Panc1 (cell line): Measurements from ENCODE around the gene SIGLEC15. TPM values are rescaled to one million over a fixed set of nuclear protein-coding genes. Genes with fewer than 3 reads are reported as not detected.

Experiments
- ATAC-seq: fragments of 200-7000 bp; cut with Tn5 transposase; 2 replicates; pipeline ENCODE4 v1.9.1; 2020; ENCODE audit warnings: mild to moderate bottlenecking, moderate library complexity
- BruUV-seq: library from RNA; stranded (reverse); fragments of 400-500 nt; replicated peaks from 2 replicates; lab custom pipeline; 2021; lab: Mats Ljungman, UMichigan
- CTCF ChIA-PET: fragments of 300-600 bp; sonication (Branson Sonifier 250); formaldehyde crosslinking; loops from one replicate; lab custom pipeline; 2022; ENCODE audit warnings: antibody characterized with exemption; lab: Charles Lee
- POLR2A ChIA-PET: fragments of 300-600 bp; sonication (Branson Sonifier 250); formaldehyde crosslinking; loops from one replicate; lab custom pipeline; 2022; ENCODE audit warnings: antibody characterized with exemption; lab: Charles Lee
- DNase-seq: peaks from one replicate; pipeline ENCODE4 v3.0.0-alpha.2; 2010; ENCODE audit warnings: low read depth, low spot score
- H3K27ac ChIP-seq: 2 replicates; pipeline ENCODE4 v1.5.1; 2011; ENCODE audit warnings: mild to moderate bottlenecking, low read length, inconsistent platforms
- H3K27me3 ChIP-seq: fragments of 200-500 bp; sonication (Bioruptor generic); 2 replicates; pipeline ENCODE4 v1.6.0; 2014; ENCODE audit warnings: low read length, inconsistent platforms; ENCODE audit not compliant: control insufficient read depth, insufficient read depth
- H3K36me3 ChIP-seq: fragments of 200-500 bp; sonication (Bioruptor generic); 2 replicates; pipeline ENCODE4 v1.5.1; 2014; ENCODE audit warnings: inconsistent platforms, mild to moderate bottlenecking, low read length, moderate library complexity; ENCODE audit not compliant: control insufficient read depth, insufficient read depth
- H3K4me1 ChIP-seq: 2 replicates; pipeline ENCODE4 v1.5.1; 2011; ENCODE audit warnings: inconsistent platforms, mild to moderate bottlenecking, low read length, moderate library complexity; ENCODE audit not compliant: control insufficient read depth, insufficient read depth
- H3K4me3 ChIP-seq, 2 experiments: 2 replicates each; pipeline ENCODE4 v1.5.1; 2011 to 2012; ENCODE audit warnings: low read depth in 2 of 2, low read length in 2 of 2, mild to moderate bottlenecking in 2 of 2, inconsistent platforms in 1 of 2, moderate library complexity in 1 of 2
- H3K9me3 ChIP-seq: fragments of 200-500 bp; sonication (Bioruptor generic); 2 replicates; pipeline ENCODE4 v1.5.1; 2014; ENCODE audit warnings: low read depth, mild to moderate bottlenecking, inconsistent platforms, low read length, moderate library complexity; ENCODE audit not compliant: control insufficient read depth, insufficient read depth
- POLR2AphosphoS5 ChIP-seq: IDR thresholded peaks from 2 replicates; pipeline ENCODE4 v1.6.1; 2012; ENCODE audit warnings: mild to moderate bottlenecking, low read depth, low read length, moderate library complexity
- SIN3A ChIP-seq: IDR thresholded peaks from 2 replicates; pipeline ENCODE4 v1.6.1; 2012; ENCODE audit warnings: low read depth, mild to moderate bottlenecking, low read length, moderate library complexity, borderline replicate concordance; ENCODE audit not compliant: insufficient read depth
- TCF7L2 ChIP-seq: IDR thresholded peaks from 2 replicates; pipeline ENCODE4 v1.6.1; 2011; ENCODE audit warnings: mild to moderate bottlenecking, low read depth, low read length, inconsistent platforms
- in situ Hi-C: cut with HindIII; loops from 2 replicates; pipeline ENCODE4 v1.10.0; 2016; ENCODE audit warnings: low sequenced_read_pairs, low pct_unique_long_range_greater_than_20kb
- intact Hi-C: fragments of 100-400 bp; cut with micrococcal nuclease; formaldehyde crosslinking; loops from one replicate; pipeline ENCODE4 v1.10.0; 2022; ENCODE audit not compliant: unreplicated experiment
- total RNA-seq: library from RNA; stranded (reverse); gene quantifications from one replicate; pipeline ENCODE4 v1.2.1, GENCODE V29; 2021; ENCODE audit not compliant: unreplicated experiment
- TF ChIP-seq, protein P1 (sequence below), 2 experiments: IDR thresholded peaks; 2 replicates each; pipeline ENCODE4 v1.6.1; 2011 to 2012; ENCODE audit warnings: low read depth in 2 of 2, control low read depth in 1 of 2, low read length in 1 of 2, mild to moderate bottlenecking in 1 of 2, moderate library complexity in 1 of 2; ENCODE audit not compliant: insufficient read depth in 1 of 2
- TF ChIP-seq, protein P2 (sequence below): fragments of 450-650 bp; IDR thresholded peaks from 2 replicates; pipeline ENCODE4 v1.5.1; 2017; ENCODE audit warnings: mild to moderate bottlenecking

The SIGLEC15 gene
- total RNA-seq, 1 experiment from 2014 or later, result 0.23 TPM

DNA sequence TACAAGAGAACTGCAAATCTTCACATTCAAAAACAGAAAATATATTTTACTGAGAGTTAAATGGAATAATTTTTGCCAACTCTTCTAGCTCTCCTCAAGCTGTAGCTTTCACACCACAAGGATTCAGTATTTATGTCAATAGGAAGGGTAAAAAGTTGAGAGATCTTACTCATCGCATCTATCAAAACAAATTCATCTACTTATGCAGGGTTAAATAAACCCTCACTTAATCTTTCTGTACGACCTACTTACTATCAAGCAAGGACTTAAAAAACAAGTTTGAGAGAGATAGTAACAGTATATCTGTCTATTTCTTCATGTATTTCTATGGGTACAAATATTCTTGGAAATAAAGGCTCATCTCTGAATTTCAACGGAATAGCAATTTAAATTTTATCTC is 35.5 kb downstream of the SIGLEC15 start:
- ATAC-seq, result no peak
- intact Hi-C loops, result no loop called here
- POLR2A ChIA-PET, result no interaction called here

DNA sequence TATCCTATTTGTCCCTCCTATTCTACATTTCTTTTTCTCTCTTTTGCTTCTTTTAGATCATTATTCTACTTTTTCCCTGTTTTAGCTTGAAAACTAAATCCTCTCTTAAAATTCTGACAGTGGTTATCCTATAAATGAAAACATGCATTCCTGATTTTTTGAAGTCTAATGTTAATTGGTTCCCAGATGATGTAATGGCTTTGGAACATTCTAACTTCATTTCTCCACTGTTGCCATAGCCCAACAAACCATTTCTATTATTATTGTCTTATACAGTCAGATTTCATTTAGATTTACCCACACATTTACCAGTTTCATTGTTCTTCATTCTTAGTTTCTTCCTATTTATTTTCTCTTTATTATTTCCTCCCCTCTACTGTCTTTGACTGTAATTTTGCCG is 36.5 kb downstream of the SIGLEC15 start:
- Histone ChIP-seq H3K4me3 (no peak overlapping the region), H3K27ac (no peak overlapping the region), H3K27me3 (no peaks in the 10 kb centered on the region), H3K4me1 (no peaks in the 10 kb centered on the region), H3K9me3 (no peaks in the 10 kb centered on the region), H3K36me3 (no peaks in the 10 kb centered on the region; the same call in none of the 2 replicates)
- in situ Hi-C loops (no loop called here), intact Hi-C loops (no loop called here)
- DNase-seq, result no peak
- CTCF ChIA-PET, result no interaction called here
- no peak for TF ChIP-seq TCF7L2
- BruUV-seq, result no TSS peak
- ATAC-seq, result no peak
- POLR2A ChIA-PET, result no interaction called here

More for the DNA sequence above, 35.5 kb downstream of the SIGLEC15 start:
- Histone ChIP-seq H3K36me3 (no peaks in the 10 kb centered on the region; the same call in none of the 2 replicates), H3K4me1 (no peaks in the 10 kb centered on the region), H3K27me3 (no peaks in the 10 kb centered on the region), H3K4me3 (no peak overlapping the region), H3K27ac (no peak overlapping the region), H3K9me3 (no peaks in the 10 kb centered on the region)
- DNase-seq, result no peak
- CTCF ChIA-PET, result no interaction called here
- BruUV-seq, result no TSS peak
- TF ChIP-seq, protein P1, sequence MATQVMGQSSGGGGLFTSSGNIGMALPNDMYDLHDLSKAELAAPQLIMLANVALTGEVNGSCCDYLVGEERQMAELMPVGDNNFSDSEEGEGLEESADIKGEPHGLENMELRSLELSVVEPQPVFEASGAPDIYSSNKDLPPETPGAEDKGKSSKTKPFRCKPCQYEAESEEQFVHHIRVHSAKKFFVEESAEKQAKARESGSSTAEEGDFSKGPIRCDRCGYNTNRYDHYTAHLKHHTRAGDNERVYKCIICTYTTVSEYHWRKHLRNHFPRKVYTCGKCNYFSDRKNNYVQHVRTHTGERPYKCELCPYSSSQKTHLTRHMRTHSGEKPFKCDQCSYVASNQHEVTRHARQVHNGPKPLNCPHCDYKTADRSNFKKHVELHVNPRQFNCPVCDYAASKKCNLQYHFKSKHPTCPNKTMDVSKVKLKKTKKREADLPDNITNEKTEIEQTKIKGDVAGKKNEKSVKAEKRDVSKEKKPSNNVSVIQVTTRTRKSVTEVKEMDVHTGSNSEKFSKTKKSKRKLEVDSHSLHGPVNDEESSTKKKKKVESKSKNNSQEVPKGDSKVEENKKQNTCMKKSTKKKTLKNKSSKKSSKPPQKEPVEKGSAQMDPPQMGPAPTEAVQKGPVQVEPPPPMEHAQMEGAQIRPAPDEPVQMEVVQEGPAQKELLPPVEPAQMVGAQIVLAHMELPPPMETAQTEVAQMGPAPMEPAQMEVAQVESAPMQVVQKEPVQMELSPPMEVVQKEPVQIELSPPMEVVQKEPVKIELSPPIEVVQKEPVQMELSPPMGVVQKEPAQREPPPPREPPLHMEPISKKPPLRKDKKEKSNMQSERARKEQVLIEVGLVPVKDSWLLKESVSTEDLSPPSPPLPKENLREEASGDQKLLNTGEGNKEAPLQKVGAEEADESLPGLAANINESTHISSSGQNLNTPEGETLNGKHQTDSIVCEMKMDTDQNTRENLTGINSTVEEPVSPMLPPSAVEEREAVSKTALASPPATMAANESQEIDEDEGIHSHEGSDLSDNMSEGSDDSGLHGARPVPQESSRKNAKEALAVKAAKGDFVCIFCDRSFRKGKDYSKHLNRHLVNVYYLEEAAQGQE (IDR thresholded peaks at IDR 0.05; ENCODE audit: insufficient read depth in 1 of 2, low read depth in 2 of 2, low read length in 1 of 2), result no peak
- TF ChIP-seq, protein P2, sequence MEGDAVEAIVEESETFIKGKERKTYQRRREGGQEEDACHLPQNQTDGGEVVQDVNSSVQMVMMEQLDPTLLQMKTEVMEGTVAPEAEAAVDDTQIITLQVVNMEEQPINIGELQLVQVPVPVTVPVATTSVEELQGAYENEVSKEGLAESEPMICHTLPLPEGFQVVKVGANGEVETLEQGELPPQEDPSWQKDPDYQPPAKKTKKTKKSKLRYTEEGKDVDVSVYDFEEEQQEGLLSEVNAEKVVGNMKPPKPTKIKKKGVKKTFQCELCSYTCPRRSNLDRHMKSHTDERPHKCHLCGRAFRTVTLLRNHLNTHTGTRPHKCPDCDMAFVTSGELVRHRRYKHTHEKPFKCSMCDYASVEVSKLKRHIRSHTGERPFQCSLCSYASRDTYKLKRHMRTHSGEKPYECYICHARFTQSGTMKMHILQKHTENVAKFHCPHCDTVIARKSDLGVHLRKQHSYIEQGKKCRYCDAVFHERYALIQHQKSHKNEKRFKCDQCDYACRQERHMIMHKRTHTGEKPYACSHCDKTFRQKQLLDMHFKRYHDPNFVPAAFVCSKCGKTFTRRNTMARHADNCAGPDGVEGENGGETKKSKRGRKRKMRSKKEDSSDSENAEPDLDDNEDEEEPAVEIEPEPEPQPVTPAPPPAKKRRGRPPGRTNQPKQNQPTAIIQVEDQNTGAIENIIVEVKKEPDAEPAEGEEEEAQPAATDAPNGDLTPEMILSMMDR, result no peak
- no peak for TF ChIP-seq SIN3A
- in situ Hi-C loops, result no loop called here

DNA sequence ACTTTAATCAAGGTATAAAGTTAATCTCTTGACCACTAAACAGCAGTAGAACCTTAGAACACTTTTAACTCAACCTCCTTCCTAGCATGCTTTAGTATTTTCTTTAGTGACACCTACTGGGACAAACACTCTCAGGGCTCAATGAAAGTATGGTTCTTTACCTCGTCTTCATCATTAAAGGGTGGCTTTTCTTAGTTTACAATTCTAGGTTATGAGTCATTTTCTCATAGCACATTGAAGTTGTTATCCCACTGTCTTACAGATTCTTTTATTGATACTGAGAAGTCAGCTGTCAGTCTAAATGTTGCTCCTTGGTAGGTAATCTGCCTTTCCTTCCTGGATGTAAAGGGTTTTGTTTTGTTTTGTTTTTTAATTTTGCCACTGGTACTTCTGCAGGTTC is 38.0 kb downstream of the SIGLEC15 start:
- Histone ChIP-seq H3K27me3 (no peaks in the 10 kb centered on the region), H3K27ac (no peak overlapping the region), H3K4me1 (no peaks in the 10 kb centered on the region), H3K4me3 (no peak overlapping the region), H3K9me3 (no peaks in the 10 kb centered on the region), H3K36me3 (no peaks in the 10 kb centered on the region; the same call in 1 of the 2 replicates)
- in situ Hi-C loops (no loop called here), intact Hi-C loops (no loop called here)
- ChIA-PET POLR2A (no interaction called here), CTCF (no interaction called here)
- no peak for DNase-seq
- BruUV-seq, result no TSS peak
- TF ChIP-seq, protein P1 (IDR thresholded peaks at IDR 0.05; ENCODE audit: insufficient read depth in 1 of 2, low read depth in 2 of 2, low read length in 1 of 2), result no peak
- TF ChIP-seq SIN3A, result no peak
- no peak for TF ChIP-seq POLR2AphosphoS5
- TF ChIP-seq TCF7L2, result no peak
- TF ChIP-seq, protein P2, result no peak
- no peak for ATAC-seq
